Mesothelial cell of epicardium (in vitro differentiated cells): ENCODE results near the gene CATSPERE. TPM values are rescaled to one million over a fixed set of nuclear protein-coding genes. Genes with fewer than 3 reads are reported as not detected.
"Not testable (repeated sequence)": the region's sequence is repeated elsewhere in the genome, so short reads cannot be mapped to it uniquely, and the experiment has no call there.

Experiments
- DNase-seq, 2 experiments: peaks; one replicate each; pipeline ENCODE4 v3.0.0; 2021; ENCODE audit warnings: low spot score in 2 of 2; ENCODE audit not compliant: unreplicated experiment in 2 of 2
- H3K27ac Mint-ChIP-seq: 2 replicates; pipeline ENCODE4 v1.8.0; 2021; ENCODE audit warnings: mixed read lengths
- H3K27me3 Mint-ChIP-seq: 2 replicates; pipeline ENCODE4 v1.8.0; 2021; ENCODE audit warnings: low read depth, mixed read lengths
- H3K36me3 Mint-ChIP-seq: 2 replicates; pipeline ENCODE4 v1.8.0; 2021; ENCODE audit warnings: mixed read lengths
- H3K4me1 Mint-ChIP-seq: 2 replicates; pipeline ENCODE4 v1.8.0; 2021; ENCODE audit warnings: mixed read lengths
- H3K4me3 Mint-ChIP-seq: 2 replicates; pipeline ENCODE4 v1.8.0; 2021; ENCODE audit warnings: mild to moderate bottlenecking, moderate library complexity, mixed read lengths
- H3K9me3 Mint-ChIP-seq: 2 replicates; pipeline ENCODE4 v1.8.0; 2021; ENCODE audit warnings: mixed read lengths
- CTCF ChIP-seq: fragments of 200-600 bp; sonication (generic); IDR thresholded peaks from one replicate; pipeline ENCODE4 v1.5.0; 2021; ENCODE audit warnings: antibody characterized with exemption; ENCODE audit not compliant: unreplicated experiment
- total RNA-seq: library from RNA; stranded (reverse); gene quantifications from 3 replicates; pipeline ENCODE4 v1.2.1, GENCODE V29; 2021

CATSPERE gene
- total RNA-seq, 1 donor from 2014 or later, result 2.5 TPM

GRCh38 chr1:244655186-244655585 lies 194.1 kb downstream of the CATSPERE start:
- no peaks in the 10 kb centered on the region for H3K27me3 Mint-ChIP-seq
- no peak overlapping the region for H3K4me3 Mint-ChIP-seq
- DNase-seq, result no peak
- H3K4me1 Mint-ChIP-seq, result peaks cover 17% of the 10 kb centered on the region
- TF ChIP-seq CTCF, result no peak
- H3K9me3 Mint-ChIP-seq, result no peaks in the 10 kb centered on the region
- H3K36me3 Mint-ChIP-seq, result peaks cover 23% of the 10 kb centered on the region
- no peak overlapping the region for H3K27ac Mint-ChIP-seq

- no peaks in the 10 kb centered on the region for H3K27me3 Mint-ChIP-seq
- H3K4me1 Mint-ChIP-seq, result peaks cover 9% of the 10 kb centered on the region
- peaks cover 34% of the 10 kb centered on the region for H3K36me3 Mint-ChIP-seq
- DNase-seq, result no peak
- peaks cover 6% of the 10 kb centered on the region for H3K9me3 Mint-ChIP-seq
- H3K27ac Mint-ChIP-seq, result peak overlapping the region; percentile 32
- no peak for TF ChIP-seq CTCF
- no peak overlapping the region for H3K4me3 Mint-ChIP-seq
Observed at GRCh38 chr1:244657421-244657820, 196.3 kb downstream of the CATSPERE start.

GRCh38 chr1:244659694-244660093 lies 198.6 kb downstream of the CATSPERE start:
- Mint-ChIP-seq H3K4me1 (peaks cover 13% of the 10 kb centered on the region), H3K36me3 (peaks cover 34% of the 10 kb centered on the region), H3K9me3 (peaks cover 6% of the 10 kb centered on the region), H3K27ac (no peak overlapping the region), H3K4me3 (no peak overlapping the region), H3K27me3 (no peaks in the 10 kb centered on the region)
- TF ChIP-seq CTCF, result no peak
- DNase-seq, result no peak

GRCh38 chr1:244660595-244660994 lies 199.5 kb downstream of the CATSPERE start:
- Mint-ChIP-seq H3K4me3 (no peak overlapping the region), H3K27me3 (no peaks in the 10 kb centered on the region), H3K36me3 (peaks cover 34% of the 10 kb centered on the region), H3K9me3 (peaks cover 6% of the 10 kb centered on the region), H3K4me1 (peaks cover 13% of the 10 kb centered on the region), H3K27ac (no peak overlapping the region)
- no peak for DNase-seq
- no peak for TF ChIP-seq CTCF

- not testable (repeated sequence) for DNase-seq, H3K27me3 Mint-ChIP-seq, H3K27ac Mint-ChIP-seq, H3K4me1 Mint-ChIP-seq, H3K9me3 Mint-ChIP-seq, H3K4me3 Mint-ChIP-seq
- H3K36me3 Mint-ChIP-seq, result peaks cover 34% of the 10 kb centered on the region
Observed at GRCh38 chr1:244661569-244662312, 200.7 kb downstream of the CATSPERE start.

- H3K4me3 Mint-ChIP-seq, result no peak overlapping the region
- no peaks in the 10 kb centered on the region for H3K27me3 Mint-ChIP-seq
- DNase-seq, result no peak
- H3K27ac Mint-ChIP-seq, result peak overlapping the region; percentile 80
- H3K9me3 Mint-ChIP-seq, result peaks cover 6% of the 10 kb centered on the region
- H3K4me1 Mint-ChIP-seq, result peaks cover 6% of the 10 kb centered on the region
- TF ChIP-seq CTCF, result no peak
- H3K36me3 Mint-ChIP-seq, result peaks cover 28% of the 10 kb centered on the region
Observed at GRCh38 chr1:244662599-244662998, 201.5 kb downstream of the CATSPERE start.
